ENCODE measurements around the gene CPHXL2. TPM values are rescaled to one million over a fixed set of nuclear protein-coding genes. Genes with fewer than 3 reads are reported as not detected.

The CPHXL2 gene
- total and polyA plus RNA-seq, 8 donors, result 0.17 to 0.52 (median 0.52) TPM; not detected in 5

GRCh38 chr16:75647112-75647491 lies 29.7 kb downstream of the CPHXL2 start:
- intact Hi-C loops (cut with DNase I), result no loop called here
- Histone ChIP-seq H3K9me3 (no peaks in the 10 kb centered on the region), H3K27me3 (no peaks in the 10 kb centered on the region), H3K4me3 (peak overlapping the region; percentile 95 to 96), H3K36me3 (peaks cover 0 to 36% of the 10 kb centered on the region in 2 donors), H3K4me1 (peaks cover 24 to 55% of the 10 kb centered on the region in 2 donors), H3K27ac (peak overlapping the region; percentile 94 to 98)
- peak in 1 of 4 donors; percentile 7 for DNase-seq
- ATAC-seq, result peak; percentile 22
- no peak for TF ChIP-seq CTCF (IDR thresholded peaks at IDR 0.05)

GRCh38 chr16:75644240-75645012 lies 32.4 kb downstream of the CPHXL2 start:
- Histone ChIP-seq H3K4me1 (peaks cover 5 to 29% of the 10 kb centered on the region in 2 donors), H3K27ac (no peak overlapping the region), H3K4me3 (no peak overlapping the region)

GRCh38 chr16:75640598-75640997 lies 36.2 kb downstream of the CPHXL2 start:
- H3K36me3 ChIP-seq, result peaks cover 0 to 100% of the 10 kb centered on the region in 2 donors

More at GRCh38 chr16:75644240-75645012, 32.4 kb downstream of the CPHXL2 start:
- H3K27me3 ChIP-seq, result no peaks in the 10 kb centered on the region
- DNase-seq (no peak), ATAC-seq (no peak)
- intact Hi-C loops (cut with DNase I), result no loop called here
- H3K36me3 ChIP-seq, result peaks cover 0 to 63% of the 10 kb centered on the region in 2 donors
- TF ChIP-seq CTCF (IDR thresholded peaks at IDR 0.05), result no peak
- no peaks in the 10 kb centered on the region for H3K9me3 ChIP-seq

GRCh38 chr16:75635036-75635435 lies 41.8 kb downstream of the CPHXL2 start:
- no peaks in the 10 kb centered on the region for H3K4me1 ChIP-seq
- intact Hi-C loops (cut with DNase I), result no loop called here
- no peaks in the 10 kb centered on the region for H3K9me3 ChIP-seq
- no peaks in the 10 kb centered on the region for H3K27me3 ChIP-seq
- DNase-seq (no peak), ATAC-seq (no peak)
- no peak overlapping the region for H3K4me3 ChIP-seq
- TF ChIP-seq CTCF (IDR thresholded peaks at IDR 0.05), result no peak
- H3K36me3 ChIP-seq, result peaks cover 0 to 100% of the 10 kb centered on the region in 2 donors
- H3K27ac ChIP-seq, result no peak overlapping the region

More at GRCh38 chr16:75640598-75640997, 36.2 kb downstream of the CPHXL2 start:
- Histone ChIP-seq H3K4me3 (no peak overlapping the region), H3K27me3 (no peaks in the 10 kb centered on the region), H3K27ac (no peak overlapping the region), H3K9me3 (no peaks in the 10 kb centered on the region), H3K4me1 (peaks cover 0 to 14% of the 10 kb centered on the region in 2 donors)
- DNase-seq (no peak), ATAC-seq (no peak)
- no peak for TF ChIP-seq CTCF (IDR thresholded peaks at IDR 0.05)
- intact Hi-C loops (cut with DNase I), result no loop called here

- Histone ChIP-seq H3K36me3 (peaks cover 0 to 100% of the 10 kb centered on the region in 2 donors), H3K27ac (no peak overlapping the region), H3K27me3 (no peaks in the 10 kb centered on the region), H3K4me1 (peaks cover 0 to 8% of the 10 kb centered on the region in 2 donors), H3K4me3 (no peak overlapping the region), H3K9me3 (no peaks in the 10 kb centered on the region)
- intact Hi-C loops (cut with DNase I), result no loop called here
- DNase-seq, result no peak
- no peak for ATAC-seq
- no peak for TF ChIP-seq CTCF (IDR thresholded peaks at IDR 0.05)
Measured at GRCh38 chr16:75632857-75633256, 44.0 kb downstream of the CPHXL2 start.
